ENCODE results near the gene PFDN1. TPM values are rescaled to one million over a fixed set of nuclear protein-coding genes. Genes with fewer than 3 reads are reported as not detected.

The PFDN1 gene
- total and polyA plus RNA-seq, 9 of the 15 experiments (the other 6 are each of a cell fraction or from before 2014, with no cell fraction given), result 45.5 to 215 (median 78.0) TPM

DNA sequence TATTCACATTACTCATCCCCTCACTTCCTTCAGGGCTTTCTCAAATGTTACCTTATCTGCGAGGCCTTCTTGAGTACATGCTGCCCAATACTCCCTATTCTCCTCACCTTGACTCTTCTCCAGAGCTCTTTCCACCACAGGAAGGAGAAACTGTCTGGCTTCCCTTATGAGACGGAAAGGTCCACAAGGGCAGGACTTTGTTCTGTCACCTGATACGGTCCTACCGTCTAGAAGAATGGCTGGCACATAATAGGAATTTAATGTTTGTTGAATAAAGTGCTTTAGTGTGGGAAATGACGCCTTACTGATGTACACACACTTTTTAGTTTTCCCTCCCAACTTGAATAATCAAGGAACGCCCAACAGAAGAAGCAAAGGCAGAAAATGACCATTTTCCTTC, 52.5 kb downstream of the PFDN1 start (continued):
- TF ChIP-seq, protein P1, sequence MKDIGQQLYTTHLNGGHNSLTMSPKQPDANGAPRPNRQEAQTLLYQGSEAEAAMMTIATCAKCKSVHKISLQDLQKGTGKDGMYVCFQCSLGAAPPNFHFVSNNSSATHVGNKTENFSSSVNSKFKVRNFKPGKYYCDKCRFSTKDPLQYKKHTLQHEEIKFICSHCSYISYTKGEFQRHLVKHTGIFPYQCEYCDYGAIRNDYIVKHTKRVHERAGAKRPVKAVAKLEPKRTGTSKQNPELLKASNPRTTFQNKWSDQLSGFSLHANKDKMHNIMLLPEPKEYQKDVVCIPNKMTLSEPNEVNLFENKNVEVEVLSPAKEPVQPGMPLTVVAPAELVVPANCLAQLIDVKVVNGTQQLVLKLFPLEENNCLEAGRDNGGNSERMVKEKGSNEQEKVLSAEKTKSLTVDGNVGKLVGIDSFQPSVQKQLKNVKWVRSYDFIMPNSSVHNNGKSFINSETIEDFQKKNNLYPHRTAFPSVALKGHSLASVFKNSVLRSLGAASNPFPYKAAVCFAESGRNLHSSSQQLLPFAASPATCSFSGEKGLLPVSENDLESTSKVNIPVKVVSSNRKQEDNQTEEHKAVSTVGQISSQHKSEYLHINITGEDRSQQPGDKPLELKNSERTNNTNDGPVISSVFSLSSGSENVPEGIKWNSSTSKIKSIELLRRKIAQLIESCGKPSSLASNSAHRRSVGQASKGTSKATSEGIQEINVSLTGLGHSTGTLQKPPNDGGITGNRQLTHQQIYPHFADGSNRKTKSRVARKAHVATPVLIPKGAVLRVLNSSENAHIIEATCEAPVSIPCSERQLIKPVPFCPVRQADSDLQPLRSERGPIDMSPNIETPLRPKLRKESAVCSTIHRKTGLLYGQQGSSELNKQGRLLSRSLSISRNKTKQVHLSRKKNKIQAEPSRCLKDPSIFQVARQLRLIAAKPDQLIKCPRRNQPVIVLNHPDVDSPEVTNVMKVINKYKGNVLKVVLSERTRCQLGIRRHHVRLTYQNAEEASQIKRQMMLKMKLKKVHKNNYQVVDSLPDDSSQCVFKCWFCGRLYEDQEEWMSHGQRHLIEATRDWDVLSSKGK (CRISPR knock-in tag; IDR thresholded peaks at IDR 0.05), result no peak
- no peak for TF ChIP-seq CHD1 (IDR thresholded peaks at IDR 0.05; ENCODE audit: low read length)
- no peak for TF ChIP-seq POLR3G (IDR thresholded peaks at IDR 0.05; ENCODE audit: extremely low read depth, insufficient read length, insufficient replicate concordance)
- TF ChIP-seq NCOR1 (IDR thresholded peaks at IDR 0.05), result no peak
- TF ChIP-seq HEY1 (CRISPR knock-in tag; IDR thresholded peaks at IDR 0.05; ENCODE audit: borderline replicate concordance), result no peak
- TF ChIP-seq GABPA (tag; conservative IDR thresholded peaks at IDR 0.05; ENCODE audit: low read depth), result no peak
- TF ChIP-seq, protein P2, sequence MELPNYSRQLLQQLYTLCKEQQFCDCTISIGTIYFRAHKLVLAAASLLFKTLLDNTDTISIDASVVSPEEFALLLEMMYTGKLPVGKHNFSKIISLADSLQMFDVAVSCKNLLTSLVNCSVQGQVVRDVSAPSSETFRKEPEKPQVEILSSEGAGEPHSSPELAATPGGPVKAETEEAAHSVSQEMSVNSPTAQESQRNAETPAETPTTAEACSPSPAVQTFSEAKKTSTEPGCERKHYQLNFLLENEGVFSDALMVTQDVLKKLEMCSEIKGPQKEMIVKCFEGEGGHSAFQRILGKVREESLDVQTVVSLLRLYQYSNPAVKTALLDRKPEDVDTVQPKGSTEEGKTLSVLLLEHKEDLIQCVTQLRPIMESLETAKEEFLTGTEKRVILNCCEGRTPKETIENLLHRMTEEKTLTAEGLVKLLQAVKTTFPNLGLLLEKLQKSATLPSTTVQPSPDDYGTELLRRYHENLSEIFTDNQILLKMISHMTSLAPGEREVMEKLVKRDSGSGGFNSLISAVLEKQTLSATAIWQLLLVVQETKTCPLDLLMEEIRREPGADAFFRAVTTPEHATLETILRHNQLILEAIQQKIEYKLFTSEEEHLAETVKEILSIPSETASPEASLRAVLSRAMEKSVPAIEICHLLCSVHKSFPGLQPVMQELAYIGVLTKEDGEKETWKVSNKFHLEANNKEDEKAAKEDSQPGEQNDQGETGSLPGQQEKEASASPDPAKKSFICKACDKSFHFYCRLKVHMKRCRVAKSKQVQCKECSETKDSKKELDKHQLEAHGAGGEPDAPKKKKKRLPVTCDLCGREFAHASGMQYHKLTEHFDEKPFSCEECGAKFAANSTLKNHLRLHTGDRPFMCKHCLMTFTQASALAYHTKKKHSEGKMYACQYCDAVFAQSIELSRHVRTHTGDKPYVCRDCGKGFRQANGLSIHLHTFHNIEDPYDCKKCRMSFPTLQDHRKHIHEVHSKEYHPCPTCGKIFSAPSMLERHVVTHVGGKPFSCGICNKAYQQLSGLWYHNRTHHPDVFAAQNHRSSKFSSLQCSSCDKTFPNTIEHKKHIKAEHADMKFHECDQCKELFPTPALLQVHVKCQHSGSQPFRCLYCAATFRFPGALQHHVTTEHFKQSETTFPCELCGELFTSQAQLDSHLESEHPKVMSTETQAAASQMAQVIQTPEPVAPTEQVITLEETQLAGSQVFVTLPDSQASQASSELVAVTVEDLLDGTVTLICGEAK (IDR thresholded peaks at IDR 0.05), result no peak
- TF ChIP-seq, protein P2 (CRISPR knock-in tag; IDR thresholded peaks at IDR 0.05), result no peak
- TF ChIP-seq, protein P3, sequence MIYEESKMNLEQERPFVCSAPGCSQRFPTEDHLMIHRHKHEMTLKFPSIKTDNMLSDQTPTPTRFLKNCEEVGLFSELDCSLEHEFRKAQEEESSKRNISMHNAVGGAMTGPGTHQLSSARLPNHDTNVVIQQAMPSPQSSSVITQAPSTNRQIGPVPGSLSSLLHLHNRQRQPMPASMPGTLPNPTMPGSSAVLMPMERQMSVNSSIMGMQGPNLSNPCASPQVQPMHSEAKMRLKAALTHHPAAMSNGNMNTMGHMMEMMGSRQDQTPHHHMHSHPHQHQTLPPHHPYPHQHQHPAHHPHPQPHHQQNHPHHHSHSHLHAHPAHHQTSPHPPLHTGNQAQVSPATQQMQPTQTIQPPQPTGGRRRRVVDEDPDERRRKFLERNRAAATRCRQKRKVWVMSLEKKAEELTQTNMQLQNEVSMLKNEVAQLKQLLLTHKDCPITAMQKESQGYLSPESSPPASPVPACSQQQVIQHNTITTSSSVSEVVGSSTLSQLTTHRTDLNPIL (CRISPR knock-in tag; IDR thresholded peaks at IDR 0.05), result no peak
- no peak for TF ChIP-seq TRIM24 (IDR thresholded peaks at IDR 0.05)

Measured in K562 (cell line).